SK-N-SH (cell line): ENCODE measurements around the gene MYO1B.

ENCODE experiments used
- EZH2phosphoT487 ChIP-seq: fragments of 200-600 bp; sonication (generic); IDR thresholded peaks from 2 replicates; pipeline ENCODE4 v1.6.1; 2017; ENCODE audit warnings: low read depth, mixed run types, mild to moderate bottlenecking, antibody characterized with exemption, moderate library complexity, borderline replicate concordance
- FOXJ3 ChIP-seq: sonication (generic); formaldehyde crosslinking; IDR thresholded peaks from 2 replicates; pipeline ENCODE4 v1.5.1; 2020; ENCODE audit warnings: mild to moderate bottlenecking, missing genetic modification reagents
- FOXM1 ChIP-seq: IDR thresholded peaks from 2 replicates; pipeline ENCODE4 v1.4.0; 2012; ENCODE audit warnings: low read depth, mild to moderate bottlenecking
- GABPA ChIP-seq: IDR thresholded peaks from 2 replicates; pipeline ENCODE4 v1.4.0; 2012; ENCODE audit warnings: low read depth, mild to moderate bottlenecking
- RAD21 ChIP-seq: IDR thresholded peaks from 2 replicates; pipeline ENCODE4 v1.6.1; 2012; ENCODE audit warnings: mild to moderate bottlenecking, low read length
- REST ChIP-seq: IDR thresholded peaks from 2 replicates; pipeline ENCODE4 v1.6.1; 2012; ENCODE audit warnings: mild to moderate bottlenecking, low read depth, low read length, moderate library complexity
- TEAD4 ChIP-seq: IDR thresholded peaks from 2 replicates; pipeline ENCODE4 v1.4.0; 2012; ENCODE audit warnings: mild to moderate bottlenecking, borderline replicate concordance; ENCODE audit not compliant: insufficient read depth
- YY1 ChIP-seq: IDR thresholded peaks from 2 replicates; pipeline ENCODE4 v1.4.0; 2012; ENCODE audit warnings: low read depth, mild to moderate bottlenecking
- ZBTB33 ChIP-seq: IDR thresholded peaks from 2 replicates; pipeline ENCODE4 v1.4.0; 2012; ENCODE audit warnings: low read depth, borderline replicate concordance
- TF ChIP-seq, protein P1 (sequence below): fragments of 150-350 bp; IDR thresholded peaks from 2 replicates; pipeline ENCODE4 v1.6.1; 2017; ENCODE audit warnings: antibody characterized with exemption, low read length, low read depth, borderline replicate concordance
- TF ChIP-seq, protein P2 (sequence below): fragments of 150-350 bp; IDR thresholded peaks from 2 replicates; pipeline ENCODE4 v1.6.1; 2016; ENCODE audit warnings: mild to moderate bottlenecking, low read depth, low read length
- TF ChIP-seq, protein P3 (sequence below): fragments of 200-600 bp; sonication (generic); IDR thresholded peaks from 2 replicates; pipeline ENCODE4 v1.6.1; 2017; ENCODE audit warnings: antibody characterized with exemption, mild to moderate bottlenecking, moderate library complexity

DNA sequence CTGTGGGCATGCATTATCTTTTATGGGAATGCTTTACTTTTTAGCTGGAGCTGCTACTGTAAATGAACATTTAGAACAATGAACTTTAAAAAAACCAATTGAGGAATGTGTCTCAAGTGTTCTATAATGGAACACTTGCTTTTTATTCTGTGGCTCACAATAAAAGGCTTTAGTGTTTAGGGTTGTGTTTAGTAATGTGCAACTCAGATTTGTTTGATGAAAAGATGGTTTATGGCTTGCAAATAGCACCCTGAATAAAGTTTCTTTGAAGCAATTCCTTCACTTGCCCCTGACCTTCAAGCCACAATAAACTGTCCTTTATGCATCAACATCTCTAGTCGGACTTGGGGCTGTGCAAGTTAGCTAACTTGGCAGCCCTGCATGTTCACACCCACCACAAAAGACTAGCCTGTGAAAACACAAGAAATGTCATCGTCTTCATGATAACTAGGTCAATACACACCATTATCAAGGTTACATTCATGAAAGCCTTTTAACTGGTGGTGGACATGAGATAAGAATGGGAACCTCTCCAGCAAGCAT is 98.7 kb downstream of the MYO1B start:
- TF ChIP-seq GABPA, result no peak
- TF ChIP-seq, protein P1, sequence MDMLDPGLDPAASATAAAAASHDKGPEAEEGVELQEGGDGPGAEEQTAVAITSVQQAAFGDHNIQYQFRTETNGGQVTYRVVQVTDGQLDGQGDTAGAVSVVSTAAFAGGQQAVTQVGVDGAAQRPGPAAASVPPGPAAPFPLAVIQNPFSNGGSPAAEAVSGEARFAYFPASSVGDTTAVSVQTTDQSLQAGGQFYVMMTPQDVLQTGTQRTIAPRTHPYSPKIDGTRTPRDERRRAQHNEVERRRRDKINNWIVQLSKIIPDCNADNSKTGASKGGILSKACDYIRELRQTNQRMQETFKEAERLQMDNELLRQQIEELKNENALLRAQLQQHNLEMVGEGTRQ, result no peak
- TF ChIP-seq, protein P2, sequence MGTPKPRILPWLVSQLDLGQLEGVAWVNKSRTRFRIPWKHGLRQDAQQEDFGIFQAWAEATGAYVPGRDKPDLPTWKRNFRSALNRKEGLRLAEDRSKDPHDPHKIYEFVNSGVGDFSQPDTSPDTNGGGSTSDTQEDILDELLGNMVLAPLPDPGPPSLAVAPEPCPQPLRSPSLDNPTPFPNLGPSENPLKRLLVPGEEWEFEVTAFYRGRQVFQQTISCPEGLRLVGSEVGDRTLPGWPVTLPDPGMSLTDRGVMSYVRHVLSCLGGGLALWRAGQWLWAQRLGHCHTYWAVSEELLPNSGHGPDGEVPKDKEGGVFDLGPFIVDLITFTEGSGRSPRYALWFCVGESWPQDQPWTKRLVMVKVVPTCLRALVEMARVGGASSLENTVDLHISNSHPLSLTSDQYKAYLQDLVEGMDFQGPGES, result no peak
- TF ChIP-seq, protein P3, sequence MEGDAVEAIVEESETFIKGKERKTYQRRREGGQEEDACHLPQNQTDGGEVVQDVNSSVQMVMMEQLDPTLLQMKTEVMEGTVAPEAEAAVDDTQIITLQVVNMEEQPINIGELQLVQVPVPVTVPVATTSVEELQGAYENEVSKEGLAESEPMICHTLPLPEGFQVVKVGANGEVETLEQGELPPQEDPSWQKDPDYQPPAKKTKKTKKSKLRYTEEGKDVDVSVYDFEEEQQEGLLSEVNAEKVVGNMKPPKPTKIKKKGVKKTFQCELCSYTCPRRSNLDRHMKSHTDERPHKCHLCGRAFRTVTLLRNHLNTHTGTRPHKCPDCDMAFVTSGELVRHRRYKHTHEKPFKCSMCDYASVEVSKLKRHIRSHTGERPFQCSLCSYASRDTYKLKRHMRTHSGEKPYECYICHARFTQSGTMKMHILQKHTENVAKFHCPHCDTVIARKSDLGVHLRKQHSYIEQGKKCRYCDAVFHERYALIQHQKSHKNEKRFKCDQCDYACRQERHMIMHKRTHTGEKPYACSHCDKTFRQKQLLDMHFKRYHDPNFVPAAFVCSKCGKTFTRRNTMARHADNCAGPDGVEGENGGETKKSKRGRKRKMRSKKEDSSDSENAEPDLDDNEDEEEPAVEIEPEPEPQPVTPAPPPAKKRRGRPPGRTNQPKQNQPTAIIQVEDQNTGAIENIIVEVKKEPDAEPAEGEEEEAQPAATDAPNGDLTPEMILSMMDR, result no peak
- TF ChIP-seq YY1, result no peak
- no peak for TF ChIP-seq TEAD4
- no peak for TF ChIP-seq REST
- no peak for TF ChIP-seq ZBTB33
- TF ChIP-seq EZH2phosphoT487, result no peak
- no peak for TF ChIP-seq FOXJ3 (CRISPR knock-in tag)
- no peak for TF ChIP-seq RAD21
- TF ChIP-seq FOXM1, result no peak
